ENCODE measurements around the gene PTPN14.

Gene PTPN14

DNA sequence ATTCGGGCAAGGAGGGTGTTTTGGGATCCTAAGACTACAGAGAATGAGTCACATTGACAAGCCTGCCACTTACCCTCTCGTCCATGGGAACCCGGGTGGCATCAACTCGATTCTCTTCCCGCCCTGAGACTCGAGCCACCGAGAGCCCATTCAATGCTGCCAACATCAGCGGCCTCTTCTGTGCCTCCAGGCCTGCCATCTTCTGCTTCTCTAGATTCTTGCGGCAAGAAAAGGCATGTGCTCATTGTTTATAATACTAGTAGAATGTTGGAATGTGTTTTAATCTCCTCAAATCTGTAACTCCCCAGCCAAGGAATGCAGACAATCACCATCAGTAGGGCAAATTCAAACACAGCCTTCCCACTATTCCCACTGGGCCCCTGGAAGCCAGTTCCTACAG lies 173.5 kb downstream of the PTPN14 start:
- DNase-seq (ENCODE audit: low read depth in 2 of 2), result peak; percentile 77 to 82
- no peak overlapping the region for H3K4me3 ChIP-seq (replicated peaks in 1 of 2; ENCODE audit: low read depth in 2 of 2, low read length in 2 of 2)
- no peak for TF ChIP-seq CTCF (IDR thresholded peaks at IDR 0.05; ENCODE audit: low read depth, low read length)

DNA sequence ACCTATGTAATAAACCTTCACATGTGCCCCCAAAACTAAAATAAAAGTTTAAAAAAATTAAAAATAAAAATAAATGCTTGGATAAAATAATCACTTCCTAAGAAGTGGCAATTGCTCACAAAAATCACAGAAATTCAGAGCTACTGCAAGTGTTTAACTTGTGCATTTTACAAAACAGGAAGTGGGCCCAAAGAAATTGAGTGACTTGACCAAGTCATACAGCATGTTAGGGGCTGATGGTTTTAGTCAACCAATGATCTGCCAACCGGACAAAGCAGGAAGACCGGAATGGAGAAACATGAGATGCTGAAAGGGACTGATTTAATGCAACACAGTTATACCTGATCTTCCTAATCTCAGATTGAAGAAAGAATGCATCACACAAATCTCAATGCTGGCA lies 173.9 kb downstream of the PTPN14 start:
- no peak overlapping the region for H3K4me3 ChIP-seq (replicated peaks in 1 of 2; ENCODE audit: low read depth in 2 of 2, low read length in 2 of 2)
- TF ChIP-seq CTCF (IDR thresholded peaks at IDR 0.05; ENCODE audit: low read depth, low read length), result no peak
- no peak for DNase-seq (ENCODE audit: low read depth in 2 of 2)

DNA sequence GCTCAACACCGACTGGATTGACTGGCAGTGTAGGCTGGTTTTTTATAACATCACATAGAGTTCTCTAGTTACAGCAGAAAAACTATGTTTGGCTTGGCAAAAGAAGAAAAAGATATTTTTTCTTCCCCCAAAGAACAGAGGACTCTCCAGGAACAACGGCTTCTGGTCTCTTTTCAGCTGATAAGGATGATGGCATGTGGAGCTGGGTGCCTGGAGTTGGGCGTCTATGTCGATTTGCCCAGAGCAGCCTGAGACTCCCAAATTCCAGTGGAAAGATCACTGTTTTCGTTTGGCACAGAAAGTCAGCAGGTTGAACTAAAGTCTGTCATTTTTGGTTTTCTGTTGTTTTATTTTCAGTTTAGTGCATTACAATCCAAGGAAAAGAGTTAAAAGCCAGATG lies 179.3 kb downstream of the PTPN14 start:
- TF ChIP-seq CTCF (IDR thresholded peaks at IDR 0.05; ENCODE audit: low read depth, low read length), result no peak
- peak in 1 of 2 donors; percentile 62 for DNase-seq (ENCODE audit: low read depth in 2 of 2)
- no peak overlapping the region for H3K4me3 ChIP-seq (replicated peaks in 1 of 2; ENCODE audit: low read depth in 2 of 2, low read length in 2 of 2)

DNA sequence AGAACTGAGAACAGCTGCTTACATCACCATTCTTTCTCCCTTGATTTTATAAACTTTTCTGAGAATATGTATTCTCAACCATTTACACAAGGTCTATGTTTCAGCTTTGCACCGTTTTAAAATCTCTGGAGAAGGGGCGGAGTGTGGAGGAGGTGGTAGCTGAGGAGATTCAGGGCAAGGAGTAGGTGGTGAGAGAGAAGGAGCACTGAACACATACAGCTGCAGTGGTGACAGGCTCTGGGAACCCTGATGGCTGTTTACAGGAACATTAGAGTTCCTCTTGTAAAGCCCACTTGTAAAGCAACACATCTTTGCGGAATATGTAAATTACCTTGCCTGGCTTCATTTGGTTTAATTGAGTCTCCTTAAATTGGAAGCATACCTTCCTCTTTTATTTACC lies 180.8 kb downstream of the PTPN14 start:
- no peak overlapping the region for H3K4me3 ChIP-seq (replicated peaks in 1 of 2; ENCODE audit: low read depth in 2 of 2, low read length in 2 of 2)
- no peak for DNase-seq (ENCODE audit: low read depth in 2 of 2)
- TF ChIP-seq CTCF (IDR thresholded peaks at IDR 0.05; ENCODE audit: low read depth, low read length), result no peak

DNA sequence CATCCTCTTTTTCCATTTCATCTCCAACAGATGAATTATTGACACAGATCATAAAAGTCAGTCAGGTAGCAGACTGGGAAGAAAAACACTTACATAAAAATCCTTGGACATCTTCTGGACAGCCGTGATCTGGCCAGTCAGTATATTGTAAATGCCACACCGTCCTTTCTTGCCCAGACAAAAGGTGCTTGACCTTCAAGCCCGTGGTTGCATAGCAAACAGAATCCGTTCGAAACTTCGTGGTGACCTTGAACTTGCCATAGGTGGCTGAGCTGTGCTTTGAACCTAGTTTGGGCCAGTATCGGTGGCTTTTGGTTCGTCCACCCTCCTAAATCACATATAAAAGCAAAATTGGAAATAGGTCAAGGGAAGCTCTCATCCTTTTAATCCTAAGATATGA lies 182.0 kb downstream of the PTPN14 start:
- no peak overlapping the region for H3K4me3 ChIP-seq (replicated peaks in 1 of 2; ENCODE audit: low read depth in 2 of 2, low read length in 2 of 2)
- no peak for TF ChIP-seq CTCF (IDR thresholded peaks at IDR 0.05; ENCODE audit: low read depth, low read length)

DNA sequence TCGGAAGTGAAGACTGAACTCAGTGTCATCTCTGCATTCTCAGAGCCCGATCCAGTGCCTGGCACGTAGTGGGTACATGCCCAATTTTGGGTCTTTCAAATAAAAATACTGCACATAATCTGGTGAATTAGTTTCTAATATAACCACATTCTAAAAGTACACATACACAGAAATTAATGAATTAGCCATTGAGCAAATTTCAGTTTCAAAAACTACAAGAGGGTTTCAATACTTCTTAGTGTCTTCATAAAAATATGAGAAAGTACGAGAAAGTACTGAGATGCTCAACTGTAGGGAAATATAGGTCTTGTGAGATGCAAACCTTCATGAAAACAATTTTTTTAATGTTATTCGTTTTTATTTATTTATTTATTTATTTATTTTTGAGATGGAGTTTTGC lies 183.6 kb downstream of the PTPN14 start:
- DNase-seq (ENCODE audit: low read depth in 2 of 2), result no peak
- TF ChIP-seq CTCF (IDR thresholded peaks at IDR 0.05; ENCODE audit: low read depth, low read length), result no peak
- H3K4me3 ChIP-seq (replicated peaks in 1 of 2; ENCODE audit: low read depth in 2 of 2, low read length in 2 of 2), result no peak overlapping the region

More for the DNA sequence above, 182.0 kb downstream of the PTPN14 start:
- DNase-seq (ENCODE audit: low read depth in 2 of 2), result no peak

GRCh38 chr1:214364786-214365295 lies 186.6 kb downstream of the PTPN14 start:
- no peak for DNase-seq (ENCODE audit: low read depth in 2 of 2)
- H3K4me3 ChIP-seq (replicated peaks in 1 of 2; ENCODE audit: low read depth in 2 of 2, low read length in 2 of 2), result no peak overlapping the region
- no peak for TF ChIP-seq CTCF (IDR thresholded peaks at IDR 0.05; ENCODE audit: low read depth, low read length)

Data from cardiac fibroblast (primary cell).